NB4 (cell line): ENCODE results near the gene SSBP3.

ENCODE experiments used
- MYC ChIP-seq: IDR thresholded peaks from 2 replicates; pipeline ENCODE4 v1.6.1; 2011; ENCODE audit warnings: low read depth, low read length
- POLR2A ChIP-seq: IDR thresholded peaks from 2 replicates; pipeline ENCODE4 v1.6.1; 2011; ENCODE audit warnings: mild to moderate bottlenecking; ENCODE audit not compliant: insufficient read length; ENCODE audit errors: extremely low read depth

- TF ChIP-seq POLR2A (no peak), MYC (no peak)
Observed at GRCh38 chr1:54364582-54364981, 41.6 kb downstream of the SSBP3 start.
